HG02884 (cell line): ENCODE results near the gene TAF10.

Experiments used
- ATAC-seq: cut with Tn5 transposase; IDR thresholded peaks from one replicate; pipeline ENCODE4 v1.9.1; 2021; ENCODE audit warnings: mild to moderate bottlenecking, moderate library complexity; ENCODE audit not compliant: unreplicated experiment

The TAF10 gene

GRCh38 chr11:6625832-6626420 is 13.9 kb upstream of the TAF10 start:
- no peak for ATAC-seq

DNA sequence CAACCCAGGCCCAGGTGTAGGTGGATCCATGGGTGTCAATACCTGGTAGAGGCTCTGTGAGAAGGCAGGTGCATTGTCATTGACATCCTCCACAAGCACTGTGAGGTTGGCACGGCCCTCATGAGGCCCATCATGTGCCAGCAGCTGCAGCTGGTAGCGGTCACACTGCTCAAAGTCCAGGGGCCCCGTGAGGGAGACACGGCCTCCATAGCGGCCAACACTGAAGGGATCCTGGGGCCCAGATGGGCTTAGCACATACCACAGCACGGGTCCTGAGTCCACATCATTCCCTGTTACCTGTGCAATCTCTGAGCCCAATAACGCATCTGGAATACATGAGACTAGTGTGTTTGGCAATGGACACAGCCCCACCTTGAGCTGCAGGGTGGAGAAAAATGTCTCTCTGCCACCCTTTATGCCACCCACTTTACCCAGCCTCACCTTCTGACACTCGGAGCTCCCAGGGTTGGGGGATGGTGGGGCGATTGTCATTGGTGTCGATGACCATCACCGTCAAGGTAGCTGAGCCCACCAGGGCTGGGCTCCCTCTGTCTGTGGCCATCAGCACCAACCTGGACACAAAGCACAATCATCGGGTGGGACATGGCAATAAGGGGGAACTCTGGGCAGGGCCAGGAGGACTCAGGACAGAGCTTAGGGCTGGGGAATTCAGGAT is 13.3 kb upstream of the TAF10 start:
- no peak for ATAC-seq

DNA sequence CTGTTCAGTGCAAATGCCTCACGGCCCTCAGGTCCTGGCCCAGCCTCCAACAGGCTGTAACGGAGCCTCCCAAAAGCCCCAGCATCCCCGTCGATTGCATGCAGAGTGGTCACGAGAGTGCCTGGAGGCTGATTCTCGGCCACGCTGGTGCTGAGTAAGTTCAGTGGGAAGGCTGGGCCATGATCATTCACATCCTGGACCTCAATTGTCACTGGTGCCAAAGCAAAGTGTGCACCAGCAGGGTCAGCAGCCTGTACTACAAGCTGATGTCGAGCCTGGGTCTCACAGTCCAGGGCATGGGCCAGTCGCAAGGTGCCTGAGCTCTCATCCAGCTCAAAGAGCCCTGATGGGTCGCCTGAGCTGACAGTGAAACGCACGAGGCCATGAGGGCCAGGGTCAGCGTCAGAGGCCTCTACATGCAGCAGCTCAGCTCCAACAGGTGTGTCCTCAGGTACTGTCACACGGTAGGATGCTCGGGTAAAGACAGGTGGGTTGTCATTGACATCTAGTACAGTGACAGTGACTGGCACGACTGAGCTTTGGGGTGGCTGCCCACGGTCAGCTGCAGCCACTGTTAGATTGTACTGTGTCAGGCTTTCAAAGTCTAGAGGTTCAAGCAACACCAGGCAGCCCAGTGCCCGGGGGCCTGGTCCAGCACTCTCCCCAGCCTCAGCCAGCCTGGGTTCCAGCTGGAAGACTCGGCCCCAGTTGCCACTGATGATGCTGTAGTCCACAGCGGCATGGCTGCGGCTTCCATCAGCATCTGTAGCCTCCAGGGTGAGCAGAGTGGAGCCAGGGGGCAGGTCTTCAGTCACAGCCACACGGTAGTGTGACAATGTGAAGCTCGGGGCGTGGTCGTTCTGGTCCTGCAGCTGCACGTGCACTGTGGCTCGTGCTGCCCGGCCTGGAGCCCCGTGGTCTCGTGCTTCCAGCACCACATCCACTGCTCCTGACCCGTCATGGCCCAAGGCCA is 11.7 kb upstream of the TAF10 start:
- no peak for ATAC-seq

- no peak for ATAC-seq
Measured at GRCh38 chr11:6622261-6623171, 10.5 kb upstream of the TAF10 start.

DNA sequence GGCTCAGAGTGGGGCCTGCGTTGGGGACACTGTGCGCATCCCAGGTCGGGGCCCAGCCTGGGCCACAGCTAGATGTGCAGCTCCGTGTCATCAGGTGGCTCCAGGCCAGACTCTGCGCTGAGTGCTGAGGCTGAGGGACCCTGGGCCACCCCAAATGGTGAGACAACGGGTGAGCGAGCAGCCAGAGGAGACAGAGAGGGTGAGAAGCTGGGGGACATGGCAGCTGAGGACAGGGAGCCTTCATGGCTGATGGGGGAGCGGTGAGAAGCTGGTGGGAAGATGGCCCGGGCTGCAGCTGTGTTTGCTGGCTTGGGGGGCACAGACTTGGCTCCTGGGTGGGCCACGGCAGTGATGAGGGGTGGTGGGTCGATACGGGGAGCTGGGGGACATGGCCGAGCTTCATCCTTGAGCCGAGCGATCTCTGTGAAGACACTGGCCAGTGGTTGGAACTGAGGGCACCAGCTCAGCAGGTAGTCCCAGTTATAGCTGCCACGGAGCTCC is 9.7 kb upstream of the TAF10 start:
- ATAC-seq: no peak

GRCh38 chr11:6620636-6621035 is 8.6 kb upstream of the TAF10 start:
- ATAC-seq: no peak

DNA sequence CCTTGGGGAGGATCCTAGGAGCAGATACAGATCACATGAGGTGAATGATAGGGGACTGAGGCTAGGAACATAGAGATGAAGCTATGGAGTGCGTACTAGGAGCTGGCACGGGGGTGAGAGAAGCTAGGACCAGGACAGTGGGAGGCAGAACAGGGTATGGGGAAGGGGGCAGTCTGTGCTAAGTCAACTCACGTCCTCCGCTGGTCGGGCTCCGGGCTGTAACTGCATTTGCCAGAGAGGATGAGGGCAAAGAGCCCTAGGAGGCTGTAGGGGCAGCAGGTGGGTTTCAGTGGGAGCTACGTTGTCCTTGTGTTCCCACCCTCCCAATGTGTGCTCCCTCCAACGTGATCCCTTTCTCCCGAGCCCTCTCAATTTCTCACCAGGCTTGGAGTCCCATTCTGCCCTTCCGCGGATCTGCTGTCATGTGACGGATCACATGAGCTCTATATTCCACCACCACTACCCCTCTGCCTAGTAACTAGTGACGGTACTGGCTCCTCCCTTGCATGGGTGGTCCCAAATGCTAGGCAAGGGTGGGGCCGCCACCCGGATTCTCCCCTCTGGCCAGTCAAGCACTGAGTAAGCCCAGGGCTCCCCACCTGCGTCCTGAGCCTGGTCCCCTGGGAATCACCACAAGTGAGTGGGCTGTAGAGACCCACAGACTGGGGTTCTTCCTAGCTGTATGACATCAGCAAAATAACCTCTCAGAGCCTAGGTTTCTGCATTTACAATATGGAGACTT is 7.2 kb upstream of the TAF10 start, which contains the start of gene TPP1:
Gene TPP1, minus strand, starts transcription at position 419 of the 742 bp plus-strand sequence. Its CDS starts 22 bp downstream, at position 397.
- ATAC-seq: peak; percentile 99

- ATAC-seq: no peak
Measured at GRCh38 chr11:6618117-6619003, 6.3 kb upstream of the TAF10 start.

GRCh38 chr11:6617315-6617781 is 5.3 kb upstream of the TAF10 start:
- no peak for ATAC-seq

- no peak for ATAC-seq
Measured at GRCh38 chr11:6616596-6617250, 4.7 kb upstream of the TAF10 start.

DNA sequence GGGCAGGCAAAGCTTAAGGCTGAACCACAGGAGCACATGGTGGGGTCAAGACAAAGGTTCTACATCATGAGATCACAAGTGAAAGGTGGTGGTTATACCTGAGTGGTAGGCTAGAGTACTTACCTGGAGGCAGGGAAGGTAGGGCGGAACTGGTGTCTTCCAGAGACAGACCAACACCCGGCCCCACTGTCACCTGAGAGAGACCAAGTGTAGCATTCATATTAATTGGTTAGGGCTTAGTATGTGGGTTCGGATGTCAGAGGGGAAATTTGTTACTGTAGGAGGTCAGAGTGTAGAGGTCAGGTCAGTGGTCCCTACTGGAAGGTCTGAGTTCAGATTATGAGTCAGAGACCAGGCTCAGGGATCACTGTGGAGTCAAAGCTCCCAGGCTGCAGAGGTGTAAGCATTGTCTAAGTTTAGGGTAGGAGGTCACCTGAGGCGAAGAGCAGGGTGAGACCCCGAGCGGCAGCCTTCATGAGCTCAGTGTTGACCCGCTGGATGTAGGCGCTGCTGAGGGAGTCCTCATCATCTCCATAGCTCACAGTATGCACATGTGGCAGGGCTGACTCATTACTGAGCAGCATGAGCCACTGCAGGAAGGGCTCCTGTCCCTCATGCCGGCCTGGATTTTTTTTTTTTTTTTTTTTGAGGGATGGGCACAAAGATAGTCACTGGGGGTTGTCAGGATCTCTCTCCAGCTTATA is 4.0 kb upstream of the TAF10 start:
- no peak for ATAC-seq

DNA sequence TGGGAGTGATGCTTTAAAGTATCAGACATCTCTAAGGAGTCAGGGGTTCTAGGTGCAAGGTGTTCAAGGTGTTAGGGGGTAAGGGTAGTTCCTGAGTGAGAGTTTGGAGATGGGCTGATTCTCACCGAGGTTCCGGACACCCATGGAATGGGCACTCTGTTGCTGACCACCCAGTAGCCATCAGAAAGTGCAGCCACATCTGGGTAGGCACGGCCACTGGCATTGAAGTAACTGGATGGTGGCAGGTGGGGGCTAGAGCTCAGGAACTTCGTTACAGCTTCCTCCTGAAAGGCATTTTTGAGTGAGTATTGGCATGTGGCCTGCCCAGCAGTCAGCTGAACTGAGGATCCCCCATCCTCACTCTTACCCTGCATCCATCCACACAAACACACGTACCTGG is 3.0 kb upstream of the TAF10 start:
- ATAC-seq: no peak

DNA sequence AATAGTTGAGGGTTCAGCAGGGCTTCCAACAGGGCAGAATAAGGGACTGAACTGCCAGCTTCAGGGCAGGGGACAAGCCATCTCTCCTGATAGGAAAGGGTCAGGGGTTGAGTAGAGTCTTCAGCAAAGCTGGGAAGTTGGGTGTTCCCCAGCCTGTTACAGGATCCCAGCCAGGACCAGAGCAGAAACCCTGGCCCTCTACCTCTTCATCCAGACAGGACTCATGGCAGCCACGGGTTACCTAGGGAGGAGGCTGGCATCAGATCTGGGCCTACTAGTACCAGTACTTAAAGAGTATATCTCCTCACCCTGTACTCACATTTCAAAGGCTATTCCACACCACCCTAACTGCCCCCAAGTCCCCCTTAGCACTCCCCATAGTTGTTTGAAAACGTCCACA is 2.4 kb upstream of the TAF10 start:
- ATAC-seq: no peak

DNA sequence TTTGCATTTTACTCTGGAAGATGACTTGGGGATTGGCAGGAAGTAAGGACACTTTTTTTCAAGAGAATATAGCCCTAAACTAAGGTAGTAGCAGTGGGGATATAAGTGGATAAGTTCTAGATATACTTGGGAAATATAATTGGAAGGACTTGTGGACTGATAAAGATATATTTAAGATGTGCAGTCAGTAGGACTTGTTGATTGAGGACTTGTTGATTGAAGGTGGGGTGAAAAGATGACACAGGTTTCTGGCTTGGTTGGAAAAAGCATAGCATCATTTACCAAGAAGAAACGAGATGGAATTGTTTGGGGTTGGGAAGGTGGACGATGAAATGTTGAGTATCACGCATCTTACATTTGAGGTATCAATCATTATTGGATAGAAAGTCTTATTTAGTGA is 1.5 kb upstream of the TAF10 start:
- ATAC-seq: no peak

DNA sequence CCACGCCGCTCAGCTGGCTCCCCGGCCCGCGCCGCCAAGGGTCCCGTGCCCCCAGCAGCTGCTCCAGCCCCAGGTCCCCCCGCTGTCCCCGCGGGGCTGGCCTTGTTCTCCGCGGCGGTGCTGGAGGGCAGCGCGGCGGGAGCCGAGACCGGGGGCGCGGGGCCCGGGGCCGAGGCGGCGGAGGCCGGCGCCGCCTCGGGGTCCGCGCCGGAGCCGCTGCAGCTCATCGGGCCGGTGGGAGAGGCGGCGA is 128 bp downstream of the TAF10 start:
- peak; percentile 8 for ATAC-seq

GRCh38 chr11:6611092-6611962 is 689 bp downstream of the TAF10 start:
- ATAC-seq: no peak

DNA sequence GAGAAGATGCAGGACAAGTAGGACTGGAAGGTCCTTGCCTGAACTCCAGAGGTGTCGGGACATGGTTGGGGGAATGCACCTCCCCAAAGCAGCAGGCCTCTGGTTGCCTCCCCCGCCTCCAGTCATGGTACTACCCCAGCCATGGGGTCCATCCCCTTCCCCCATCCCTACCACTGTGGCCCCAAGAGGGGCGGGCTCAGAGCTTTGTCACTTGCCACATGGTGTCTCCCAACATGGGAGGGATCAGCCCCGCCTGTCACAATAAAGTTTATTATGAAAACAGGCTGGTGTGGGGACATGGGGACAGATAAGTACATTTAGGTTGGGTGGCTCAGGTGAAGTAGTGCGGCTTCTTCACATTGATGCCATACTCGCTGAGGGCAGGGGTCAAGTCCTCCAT is 1.4 kb downstream of the TAF10 start:
- ATAC-seq: no peak
